Heart right ventricle (tissue), 16 donors: ENCODE results near the gene CFAP20. TPM values are rescaled to one million over a fixed set of nuclear protein-coding genes. Genes with fewer than 3 reads are reported as not detected.
A peak's percentile ranks its signal among the peaks of the same experiment; 100 is the strongest.

Experiments used
- ATAC-seq, 8 donors: fragments of 200-7000 bp; cut with Tn5 transposase; one replicate each; pipeline ENCODE4 v1.9.1; 2020; ENCODE audit warnings: mild to moderate bottlenecking in 8 of 8, moderate library complexity in 8 of 8, moderate number of reproducible peaks in 1 of 8
- DNase-seq, 2 donors: peaks; one replicate each; pipeline ENCODE4 v3.0.0-alpha.2; 2020
- H3K27ac ChIP-seq, 10 donors: fragments of 200-600 bp; sonication (generic) in 2 of 10; one replicate each; pipeline versions ENCODE4 v1.5.0 to v1.8.0; 2020 to 2022; ENCODE audit warnings: mild to moderate bottlenecking in 3 of 10
- H3K27me3 ChIP-seq, 7 donors: fragments of 200-600 bp; one replicate each; pipeline ENCODE4 v1.8.0; 2021 to 2022; ENCODE audit warnings: mild to moderate bottlenecking in 2 of 7
- H3K36me3 ChIP-seq, 9 donors: fragments of 200-600 bp; sonication (generic) in 1 of 9; one replicate each; pipeline versions ENCODE4 v1.5.0 to v1.8.0; 2020 to 2022; ENCODE audit warnings: mild to moderate bottlenecking in 2 of 9
- H3K4me1 ChIP-seq, 9 donors: fragments of 200-600 bp; sonication (generic) in 1 of 9; one replicate each; pipeline versions ENCODE4 v1.5.0 to v1.8.0; 2020 to 2022; ENCODE audit warnings: mild to moderate bottlenecking in 4 of 9
- H3K4me3 ChIP-seq, 10 donors: fragments of 200-600 bp; sonication (generic) in 2 of 10; one replicate each; pipeline versions ENCODE4 v1.5.0 to v1.8.0; 2020 to 2022; ENCODE audit warnings: mild to moderate bottlenecking in 7 of 10, moderate library complexity in 2 of 10
- H3K9me3 ChIP-seq, 11 donors: fragments of 200-600 bp in 10 of 11; sonication (generic) in 2 of 11; one replicate each; pipeline versions ENCODE4 v1.5.0 to v1.8.0; 2013 to 2022; ENCODE audit warnings: mild to moderate bottlenecking in 2 of 11, control low read depth in 1 of 11, moderate library complexity in 1 of 11
- CTCF ChIP-seq, 9 donors: fragments of 200-600 bp; sonication (generic) in 2 of 9; IDR thresholded peaks; one replicate each; pipeline versions ENCODE4 v1.5.0 to v1.8.0; 2021 to 2022; ENCODE audit warnings: antibody characterized with exemption in 9 of 9, mild to moderate bottlenecking in 5 of 9, moderate library complexity in 1 of 9
- WGBS, 2 donors: extraction: QIAGEN DNeasy Blood & Tissue Kit; methylation state at CpG; one replicate each; pipeline ENCODE4 v1.1.7; 2013; ENCODE audit warnings: inconsistent platforms in 1 of 2; 5-methylcytosine and 5-hydroxymethylcytosine counted together
- intact Hi-C, 10 donors: fragments of 100-400 bp; cut with DNase I; formaldehyde crosslinking; loops; one replicate each; pipeline versions ENCODE4 v1.11.1 to v1.14.2; 2022
- long read RNA-seq, 3 donors: library from polyadenylated mRNA; unstranded; transcript quantifications; one replicate each; pipeline ENCODE4 v2.0.0, GENCODE V29; 2020 to 2021
- polyA plus RNA-seq, 2 donors: library from polyadenylated mRNA; stranded (reverse); fragments of 200-250 nt; gene quantifications; one replicate each; pipeline ENCODE4 v1.2.3, GENCODE V29; 2013
- total RNA-seq, 10 donors: library from RNA; stranded (reverse); fragmentation: NEBNext Ultra II Directional in 3 of 10; extraction: Animal tissue kit (Norgen Biotek cat#: 25700) in 3 of 10; gene quantifications; one replicate each; pipeline versions ENCODE4 v1.2.1 to v1.2.4, GENCODE V29; 2021 to 2023
- donor health status: Arrhythmogenic right ventricular cardiomyopathy.
- donor health status: ischemic (EF 13 %, LVEDD 7.1; RV severe dilation, severe dysfunction).
- donor health status: healthy with polysubstance abuse.
- donor health status: DM: no; HTN: yes; CAD: no.
- donor health status: DM: no; HTN: no; CAD: no.
- donor health status: ischemic (EF 25% LVEDD 6.9; RV normal size, moderate dysfunction).
- donor health status: ischemic (EF 25% LVEDD 5.7; RV mildly dilated, moderate dysfunction).
- donor health status: healthy.
- donor health status: DM: yes; HTN: yes; CAD: no.
- donor health status: Ischemic cardiomyopathy.
- donor health status: ischemic (EF 35%, LVEDD 5.7; RV mildly dilated, moderate dysfunction).
- donor health status: nonischemic (EF 11% LVEDD 7.7; RV severe dilation, severe dysfunction).
- donor health status: DM: yes; HTN: yes; CAD: no.
- donor health status: PGD.
- donor health status: ischemic (EF 29% LVEDD 5.4; RV normal size, mild dysfunction).
- donor health status: nonischemic (EF 23%, LVEDD 6.1; RV moderate dilation, normal function).

The CFAP20 gene
- total RNA-seq: 10 to 100 TPM; 27.8 to 41.8 (median 34.7) TPM
- polyA plus RNA-seq: 10 to 100 TPM; 17.9 to 43.5 TPM
- long read RNA-seq, donor 1, transcript CFAP20-201 (6 exons, 1,354 nt): major isoform, 33 of 39 reads
- long read RNA-seq, donor 1, partial matches to known transcripts: 1 of 39 reads
- long read RNA-seq, donor 1, other reads (novel, unspliced or antisense): 5 of 39 reads
- long read RNA-seq, donor 2, transcript CFAP20-201 (6 exons, 1,354 nt): major isoform, 32 of 42 reads
- long read RNA-seq, donor 2, partial matches to known transcripts: 2 of 42 reads
- long read RNA-seq, donor 2, other reads (novel, unspliced or antisense): 7 of 42 reads
- long read RNA-seq, donor 3, transcript CFAP20-201 (6 exons, 1,354 nt): major isoform, 43 of 45 reads
- long read RNA-seq, donor 3, partial matches to known transcripts: 0 of 45 reads
- long read RNA-seq, donor 3, other reads (novel, unspliced or antisense): 2 of 45 reads

- TF ChIP-seq CTCF (IDR thresholded peaks at IDR 0.05): peak in 1 of 9 donors; percentile 6
- DNase-seq (peak; percentile 98 to 99), ATAC-seq (peak; percentile 97 to 98 (median 97))
- H3K27me3 ChIP-seq: no peaks in the 10 kb centered on the region
- WGBS, 2 donors: 1% methylated on average over 70 of the region's 70 CpGs
- intact Hi-C loops: loop anchor here in 6 of 10 donors (2.0 to 10.0 kb wide), 5 partner anchors 68 to 235 kb away; partner anchors contain the start of gene CSNK2A2 (in 1 of the 6)
- no peaks in the 10 kb centered on the region for H3K36me3 ChIP-seq
- H3K4me3 ChIP-seq: peak within 1 kb of the TSS; percentile 71 to 95 (median 92)
- peak within 1 kb of the TSS; percentile 52 to 95 (median 90) for H3K27ac ChIP-seq
- H3K9me3 ChIP-seq: peaks cover 0 to 10% (median 0%) of the 10 kb centered on the region in 11 donors
- peaks cover 14 to 48% (median 43%) of the 10 kb centered on the region in 9 donors for H3K4me1 ChIP-seq
These were observed at the start of gene CFAP20 for GRCh38 chr16:58129097-58129936. TSS of gene CFAP20 (minus strand) at chr16:58129381. CDS start at chr16:58129115, 266 bp downstream.

GRCh38 chr16:58177353-58177710, 48.2 kb upstream of the CFAP20 start:
- no peak overlapping the region for H3K27ac ChIP-seq
- intact Hi-C loops: no loop called here
- peaks cover 0 to 13% (median 0%) of the 10 kb centered on the region in 9 donors for H3K4me1 ChIP-seq
- DNase-seq (no peak), ATAC-seq (no peak)
- no peak overlapping the region for H3K4me3 ChIP-seq
- H3K36me3 ChIP-seq: peaks cover 0 to 97% (median 17%) of the 10 kb centered on the region in 9 donors
- 89 to 94% methylated on average over 1 of the region's 1 CpG for WGBS, 2 donors
- TF ChIP-seq CTCF (IDR thresholded peaks at IDR 0.05): no peak
- no peaks in the 10 kb centered on the region for H3K27me3 ChIP-seq
- no peaks in the 10 kb centered on the region for H3K9me3 ChIP-seq

GRCh38 chr16:58176608-58177352, 47.6 kb upstream of the CFAP20 start:
- no peak overlapping the region for H3K27ac ChIP-seq
- H3K27me3 ChIP-seq: no peaks in the 10 kb centered on the region
- no peak overlapping the region for H3K4me3 ChIP-seq
- peak in 4 of 8 donors; percentile 37 to 70 (median 56) for ATAC-seq
- TF ChIP-seq CTCF (IDR thresholded peaks at IDR 0.05): no peak
- H3K4me1 ChIP-seq: peaks cover 0 to 13% (median 0%) of the 10 kb centered on the region in 9 donors
- WGBS, 2 donors: 81 to 83% methylated on average over 5 of the region's 5 CpGs
- H3K9me3 ChIP-seq: no peaks in the 10 kb centered on the region
- H3K36me3 ChIP-seq: peaks cover 0 to 97% (median 17%) of the 10 kb centered on the region in 9 donors
- no peak for DNase-seq
- intact Hi-C loops: no loop called here
